DOHH2 (cell line): ENCODE data around the gene ANKMY1.

ENCODE experiments used
- H3F3A ChIP-seq: fragments of 200-600 bp; sonication (generic), shearing (Covaris generic); 2 replicates; pipeline ENCODE4 v1.6.0; 2016; ENCODE audit warnings: antibody characterized with exemption, mild to moderate bottlenecking; ENCODE audit not compliant: control insufficient read depth, insufficient read depth
- H3K27ac ChIP-seq: fragments of 200-600 bp; sonication (generic); 2 replicates; pipeline ENCODE4 v1.5.1; 2014; ENCODE audit warnings: low read depth, mild to moderate bottlenecking, low read length, moderate library complexity
- H3K27me3 ChIP-seq: fragments of 200-600 bp; sonication (generic); 2 replicates; pipeline ENCODE4 v1.6.1; 2014; ENCODE audit warnings: mild to moderate bottlenecking, low read length, mixed read lengths; ENCODE audit not compliant: control insufficient read depth
- H3K36me3 ChIP-seq: fragments of 200-600 bp; sonication (generic); 2 replicates; pipeline ENCODE4 v1.6.1; 2014; ENCODE audit warnings: mild to moderate bottlenecking, low read length, moderate library complexity, mixed read lengths; ENCODE audit not compliant: control insufficient read depth
- H3K4me1 ChIP-seq: fragments of 200-600 bp; sonication (generic); 2 replicates; pipeline ENCODE4 v1.6.1; 2014; ENCODE audit warnings: mild to moderate bottlenecking, low read length, mixed read lengths; ENCODE audit not compliant: control insufficient read depth
- H3K4me2 ChIP-seq: fragments of 200-600 bp; sonication (generic); 2 replicates; pipeline ENCODE4 v1.6.0; 2014; ENCODE audit warnings: mild to moderate bottlenecking, low read length, moderate library complexity
- H3K4me3 ChIP-seq: fragments of 200-600 bp; sonication (generic); 2 replicates; pipeline ENCODE4 v1.5.1; 2014; ENCODE audit warnings: mild to moderate bottlenecking, low read length, mixed read lengths
- H3K79me2 ChIP-seq: fragments of 200-600 bp; sonication (generic); 2 replicates; pipeline ENCODE4 v1.6.1; 2014; ENCODE audit warnings: mild to moderate bottlenecking, low read length, mixed read lengths; ENCODE audit not compliant: control insufficient read depth
- H3K9me2 ChIP-seq: fragments of 200-600 bp; sonication (generic); replicated peaks from 2 replicates; pipeline ENCODE4 v1.6.1; 2014; ENCODE audit warnings: mild to moderate bottlenecking, low read length, mixed read lengths; ENCODE audit not compliant: control insufficient read depth
- H3K9me3 ChIP-seq: fragments of 200-600 bp; sonication (generic); 2 replicates; pipeline ENCODE4 v1.6.1; 2014; ENCODE audit warnings: antibody characterized with exemption, low read length, mixed read lengths; ENCODE audit not compliant: control insufficient read depth, insufficient read depth
- H4K20me1 ChIP-seq: fragments of 200-600 bp; sonication (generic); 2 replicates; pipeline ENCODE4 v1.6.0; 2014; ENCODE audit warnings: low read depth, mild to moderate bottlenecking, antibody characterized with exemption, low read length, moderate library complexity; ENCODE audit not compliant: control insufficient read depth, insufficient read depth
- EZH2phosphoT487 ChIP-seq: fragments of 200-600 bp; sonication (generic); IDR thresholded peaks from 2 replicates; pipeline ENCODE4 v1.6.1; 2017; ENCODE audit warnings: borderline replicate concordance, mild to moderate bottlenecking, antibody characterized with exemption, low read length, moderate library complexity, mixed read lengths
- TF ChIP-seq, protein P1 (sequence below): fragments of 200-600 bp; sonication (generic); IDR thresholded peaks from one replicate; pipeline ENCODE4 v1.5.1; 2014; ENCODE audit warnings: antibody characterized with exemption, mild to moderate bottlenecking, low read depth, low read length; ENCODE audit not compliant: poor library complexity, severe bottlenecking

The ANKMY1 gene

DNA sequence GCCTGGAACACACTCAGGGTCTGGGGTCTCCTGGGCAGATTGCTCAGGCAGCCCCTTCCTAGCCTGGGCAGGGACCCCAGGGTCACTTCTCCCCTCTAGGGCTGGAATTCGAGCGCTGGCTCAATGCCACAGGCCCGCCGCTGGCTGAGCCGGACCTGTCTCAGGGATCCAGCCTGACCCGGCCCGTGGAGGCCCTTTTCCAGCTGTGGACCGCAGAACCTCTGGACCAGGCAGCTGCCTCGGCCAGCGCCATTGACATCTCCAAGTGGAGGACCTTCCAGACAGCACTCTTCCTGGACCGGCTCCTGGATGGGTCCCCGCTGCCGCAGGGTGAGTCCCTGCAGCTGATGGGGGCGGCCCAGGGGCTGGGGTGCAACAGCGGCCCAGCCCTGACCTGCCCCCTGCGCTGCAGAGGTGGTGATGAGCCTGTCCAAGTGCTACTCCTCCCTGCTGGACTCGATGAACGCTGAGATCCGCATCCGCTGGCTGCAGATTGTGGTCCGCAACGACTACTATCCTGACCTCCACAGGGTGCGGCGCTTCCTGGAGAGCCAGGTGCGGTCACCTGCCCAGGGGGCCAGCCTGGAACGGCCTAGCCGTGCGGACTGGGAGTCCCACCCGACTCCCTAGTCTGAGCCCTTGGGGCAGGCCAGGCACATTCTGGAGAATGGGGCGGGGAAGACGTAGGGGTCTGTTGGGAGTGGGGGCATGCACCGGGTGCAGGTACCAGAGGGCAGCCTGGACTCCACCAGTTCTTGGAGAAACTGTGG, 18.8 kb upstream of the ANKMY1 start:
- TF ChIP-seq, protein P1, sequence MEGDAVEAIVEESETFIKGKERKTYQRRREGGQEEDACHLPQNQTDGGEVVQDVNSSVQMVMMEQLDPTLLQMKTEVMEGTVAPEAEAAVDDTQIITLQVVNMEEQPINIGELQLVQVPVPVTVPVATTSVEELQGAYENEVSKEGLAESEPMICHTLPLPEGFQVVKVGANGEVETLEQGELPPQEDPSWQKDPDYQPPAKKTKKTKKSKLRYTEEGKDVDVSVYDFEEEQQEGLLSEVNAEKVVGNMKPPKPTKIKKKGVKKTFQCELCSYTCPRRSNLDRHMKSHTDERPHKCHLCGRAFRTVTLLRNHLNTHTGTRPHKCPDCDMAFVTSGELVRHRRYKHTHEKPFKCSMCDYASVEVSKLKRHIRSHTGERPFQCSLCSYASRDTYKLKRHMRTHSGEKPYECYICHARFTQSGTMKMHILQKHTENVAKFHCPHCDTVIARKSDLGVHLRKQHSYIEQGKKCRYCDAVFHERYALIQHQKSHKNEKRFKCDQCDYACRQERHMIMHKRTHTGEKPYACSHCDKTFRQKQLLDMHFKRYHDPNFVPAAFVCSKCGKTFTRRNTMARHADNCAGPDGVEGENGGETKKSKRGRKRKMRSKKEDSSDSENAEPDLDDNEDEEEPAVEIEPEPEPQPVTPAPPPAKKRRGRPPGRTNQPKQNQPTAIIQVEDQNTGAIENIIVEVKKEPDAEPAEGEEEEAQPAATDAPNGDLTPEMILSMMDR, result no peak
- TF ChIP-seq EZH2phosphoT487, result no peak
- Histone ChIP-seq H3K36me3 (peaks cover 52% of the 10 kb centered on the region), H3K4me2 (no peak overlapping the region), H3K4me1 (peaks cover 27% of the 10 kb centered on the region), H3K9me2 (no peaks in the 10 kb centered on the region), H4K20me1 (no peaks in the 10 kb centered on the region), H3F3A (no peaks in the 10 kb centered on the region), H3K27ac (no peak overlapping the region), H3K79me2 (peaks cover 38% of the 10 kb centered on the region), H3K4me3 (no peak overlapping the region), H3K9me3 (no peaks in the 10 kb centered on the region), H3K27me3 (no peaks in the 10 kb centered on the region)

DNA sequence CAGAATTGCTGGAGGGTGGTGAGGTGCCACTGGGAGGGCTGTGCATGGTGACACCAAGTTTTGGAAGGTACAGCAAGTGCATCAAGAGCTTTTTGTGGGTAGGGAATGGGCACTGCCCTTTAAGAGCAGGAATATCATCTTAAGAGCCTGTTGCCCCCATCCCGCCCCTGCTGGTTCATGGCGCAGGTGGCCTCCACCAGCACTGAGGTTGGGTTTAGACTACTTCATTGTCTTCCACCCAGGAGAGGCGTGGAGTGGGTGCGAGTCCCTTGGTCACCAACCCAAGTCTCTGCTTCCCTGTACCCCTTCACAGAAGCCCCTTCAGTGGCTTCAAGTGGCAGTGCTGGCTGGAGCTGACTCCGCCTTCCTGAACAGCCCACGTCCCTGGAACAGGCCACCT, 18.2 kb upstream of the ANKMY1 start:
- H4K20me1 ChIP-seq, result no peaks in the 10 kb centered on the region
- H3K27ac ChIP-seq, result no peak overlapping the region
- TF ChIP-seq, protein P1, result no peak
- no peak for TF ChIP-seq EZH2phosphoT487

DNA sequence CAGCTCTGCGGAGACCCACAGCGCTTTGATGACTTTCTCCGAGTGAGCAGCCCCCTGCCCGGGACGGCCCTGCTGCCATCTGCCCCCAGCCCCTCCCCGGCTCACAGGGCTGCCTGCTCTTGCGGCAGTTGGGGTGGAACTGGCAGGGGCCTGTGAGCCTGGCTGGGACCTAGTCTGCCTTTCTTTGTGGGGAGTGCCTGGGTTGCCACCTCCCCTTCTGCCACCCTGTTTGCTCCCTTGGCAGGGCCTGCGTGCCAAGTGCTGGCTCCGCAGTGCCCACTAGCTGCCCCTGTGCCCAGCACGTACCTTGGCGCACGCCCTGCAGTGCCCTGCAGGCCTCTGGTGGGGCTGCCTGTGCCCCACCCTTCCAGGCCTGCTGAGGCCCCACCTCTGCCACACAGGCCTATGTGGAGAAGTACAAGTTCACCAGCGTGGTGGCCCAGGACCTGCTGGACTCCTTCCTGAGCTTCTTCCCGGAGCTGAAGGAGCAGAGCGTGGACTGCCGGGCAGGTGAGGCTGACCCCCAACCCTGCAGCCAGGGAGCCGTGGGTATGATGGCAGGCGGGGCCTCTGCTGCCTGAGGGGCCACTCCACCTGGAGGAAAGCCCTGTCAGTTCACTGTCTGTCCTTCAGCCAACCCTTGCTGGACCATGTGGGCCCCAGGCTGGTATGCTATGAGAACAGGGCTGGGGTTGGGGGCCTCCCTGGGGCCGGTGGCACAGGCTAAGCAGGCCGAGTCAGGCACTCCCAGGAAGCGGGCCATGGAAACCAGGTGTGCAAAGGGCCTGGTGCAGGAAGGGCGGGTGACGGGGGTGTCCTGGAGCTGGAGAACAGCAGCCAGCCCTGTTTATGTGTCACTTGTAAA, 17.5 kb upstream of the ANKMY1 start:
- no peaks in the 10 kb centered on the region for H3K9me3 ChIP-seq
- H3K36me3 ChIP-seq, result peaks cover 50% of the 10 kb centered on the region
- H3K27me3 ChIP-seq, result no peaks in the 10 kb centered on the region
- H3K4me3 ChIP-seq, result no peak overlapping the region
- no peaks in the 10 kb centered on the region for H3K9me2 ChIP-seq
- H4K20me1 ChIP-seq, result no peaks in the 10 kb centered on the region
- no peak overlapping the region for H3K4me2 ChIP-seq
- no peak overlapping the region for H3K27ac ChIP-seq
- H3K4me1 ChIP-seq, result peaks cover 16% of the 10 kb centered on the region
- TF ChIP-seq EZH2phosphoT487, result no peak
- TF ChIP-seq, protein P1, result no peak
- H3K79me2 ChIP-seq, result peaks cover 38% of the 10 kb centered on the region
- no peaks in the 10 kb centered on the region for H3F3A ChIP-seq

More for the DNA sequence above, 18.2 kb upstream of the ANKMY1 start:
- peaks cover 50% of the 10 kb centered on the region for H3K36me3 ChIP-seq
- no peak overlapping the region for H3K4me2 ChIP-seq
- H3K9me3 ChIP-seq, result no peaks in the 10 kb centered on the region
- peaks cover 23% of the 10 kb centered on the region for H3K4me1 ChIP-seq
- peaks cover 38% of the 10 kb centered on the region for H3K79me2 ChIP-seq
- H3K4me3 ChIP-seq, result no peak overlapping the region
- no peaks in the 10 kb centered on the region for H3F3A ChIP-seq
- H3K27me3 ChIP-seq, result no peaks in the 10 kb centered on the region
- H3K9me2 ChIP-seq, result no peaks in the 10 kb centered on the region
